ENCODE data around the gene PSMA3.

- no peak for TF ChIP-seq TAF9B (IDR thresholded peaks at IDR 0.05; ENCODE audit: partially characterized antibody)
- TF ChIP-seq EZH2 (IDR thresholded peaks at IDR 0.05; ENCODE audit: borderline replicate concordance, low read depth, low read length), result no peak
- TF ChIP-seq CTCF (IDR thresholded peaks at IDR 0.05 in 2 of 3, conservative IDR thresholded peaks at IDR 0.05 in 1 of 3; ENCODE audit: insufficient read depth in 2 of 3, low read depth in 1 of 3, low read length in 3 of 3), result no peak
- no peak for TF ChIP-seq HDAC3 (IDR thresholded peaks at IDR 0.05; ENCODE audit: borderline replicate concordance, partially characterized antibody)
- TF ChIP-seq ZNF518B (CRISPR knock-in tag; IDR thresholded peaks at IDR 0.05), result no peak
- TF ChIP-seq ZNF124 (CRISPR knock-in tag; IDR thresholded peaks at IDR 0.05), result no peak
- no peak for TF ChIP-seq SPI1 (IDR thresholded peaks at IDR 0.05; ENCODE audit: borderline replicate concordance, low read depth, low read length)
- no peak for TF ChIP-seq POLR2AphosphoS5 (IDR thresholded peaks at IDR 0.05; ENCODE audit: control insufficient read depth, insufficient read depth, low read depth, low read length)
- TF ChIP-seq NCOR1 (IDR thresholded peaks at IDR 0.05), result no peak
Observed at GRCh38 chr14:58292187-58292586, 47.5 kb downstream of the PSMA3 start.

All from K562 (cell line).